Activated CD4-positive, alpha-beta T cell treated with anti-CD3 and anti-CD28 coated beads, Interleukin-2, Interleukin-6, amounts not matched to agents 100 ng/mL and 50 ng/mL, durations not matched to agents 16 hours and 8 hours (primary cell): ENCODE measurements around the gene ZNF615.
"Not testable (repeated sequence)": the region's sequence is repeated elsewhere in the genome, so short reads cannot be mapped to it uniquely, and the experiment has no call there.

Source experiments
- DNase-seq: peaks from one replicate; pipeline ENCODE4 v3.0.0-alpha.2; 2020

The ZNF615 gene

DNA sequence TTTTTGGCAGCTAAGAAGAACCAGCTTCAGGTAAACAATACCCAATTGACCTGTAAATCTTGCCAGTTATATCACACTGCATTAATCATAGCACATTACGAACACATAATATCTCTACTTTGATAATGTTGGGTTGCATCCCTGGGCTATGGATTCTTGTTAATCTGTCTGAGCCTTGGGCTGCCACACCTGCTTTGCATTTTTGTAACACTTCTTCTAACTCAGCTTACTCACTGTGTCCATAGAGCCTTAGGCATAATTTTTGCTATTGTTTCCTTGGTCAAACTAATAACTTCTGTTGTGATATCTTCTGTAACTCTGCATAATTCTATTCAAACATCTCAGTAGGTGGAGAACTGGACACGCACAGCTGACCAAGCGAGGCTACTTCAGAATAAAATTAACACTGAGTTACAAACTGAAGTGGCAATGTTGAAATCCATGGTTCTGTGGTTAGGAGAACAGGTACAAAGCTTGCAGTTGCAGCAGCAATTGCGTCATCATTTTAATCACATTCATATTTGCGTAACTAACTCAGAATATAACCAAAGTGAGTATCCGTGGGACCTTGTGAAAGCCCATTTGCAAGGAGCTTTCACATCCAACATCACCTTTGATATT is 27.8 kb downstream of the ZNF615 start:
- no peak for DNase-seq

- DNase-seq = no peak
Measured at GRCh38 chr19:51978882-51979281, 29.1 kb downstream of the ZNF615 start.

GRCh38 chr19:51977346-51977745 is 30.7 kb downstream of the ZNF615 start:
- DNase-seq = no peak

- DNase-seq = no peak
Measured at GRCh38 chr19:51976852-51977251, 31.2 kb downstream of the ZNF615 start.

- not testable (repeated sequence) for DNase-seq
Measured at GRCh38 chr19:51975787-51976186, 32.2 kb downstream of the ZNF615 start.

- DNase-seq = no peak
Measured at GRCh38 chr19:51971624-51972023, 36.4 kb downstream of the ZNF615 start.

DNA sequence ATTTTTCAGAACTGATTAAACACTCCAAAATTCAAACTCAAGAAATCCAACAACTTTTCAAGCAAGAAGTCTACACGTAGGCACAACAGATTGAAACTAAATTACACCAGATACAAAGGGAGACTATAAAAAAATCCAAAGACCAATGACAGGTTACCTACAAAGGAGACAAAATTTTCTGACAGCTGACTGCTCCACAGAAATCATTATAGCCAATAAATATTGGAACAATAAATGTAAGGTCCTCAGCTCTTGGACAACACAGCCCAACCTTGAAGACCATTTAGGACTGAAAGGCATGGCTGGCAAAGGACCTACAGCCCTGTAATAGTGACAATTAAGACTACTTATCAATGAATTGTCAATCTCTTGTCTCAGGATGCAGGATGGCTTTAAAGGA is 37.3 kb downstream of the ZNF615 start:
- no peak for DNase-seq

GRCh38 chr19:51965583-51965982 is 42.4 kb downstream of the ZNF615 start:
- DNase-seq = no peak

- DNase-seq = not testable (repeated sequence)
Measured at GRCh38 chr19:51960621-51961233, 47.3 kb downstream of the ZNF615 start.

GRCh38 chr19:51959791-51960190 is 48.2 kb downstream of the ZNF615 start:
- no peak for DNase-seq

- not testable (repeated sequence) for DNase-seq
Measured at GRCh38 chr19:51957846-51958245, 50.2 kb downstream of the ZNF615 start.

- no peak for DNase-seq
Measured at GRCh38 chr19:51948975-51949374, 59.0 kb downstream of the ZNF615 start.

DNA sequence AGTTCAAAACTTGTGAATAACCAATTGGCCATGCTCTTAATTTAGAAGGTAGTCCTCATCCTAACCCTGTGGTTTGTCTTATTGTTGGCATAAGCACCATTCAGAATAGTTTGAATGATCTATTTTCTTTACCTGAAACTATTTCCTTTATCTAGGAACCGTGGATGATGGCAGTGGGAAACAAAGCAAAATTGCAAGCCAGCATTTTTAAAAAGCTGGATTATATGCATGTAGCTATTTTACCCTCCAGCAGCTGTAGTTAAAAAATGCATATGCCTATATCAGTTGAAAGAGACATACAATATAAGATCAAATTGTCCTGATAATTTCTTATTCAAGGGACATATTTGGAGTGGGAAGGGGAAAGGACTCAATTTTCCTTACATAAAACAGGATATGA is 61.4 kb downstream of the ZNF615 start:
- DNase-seq = no peak

DNA sequence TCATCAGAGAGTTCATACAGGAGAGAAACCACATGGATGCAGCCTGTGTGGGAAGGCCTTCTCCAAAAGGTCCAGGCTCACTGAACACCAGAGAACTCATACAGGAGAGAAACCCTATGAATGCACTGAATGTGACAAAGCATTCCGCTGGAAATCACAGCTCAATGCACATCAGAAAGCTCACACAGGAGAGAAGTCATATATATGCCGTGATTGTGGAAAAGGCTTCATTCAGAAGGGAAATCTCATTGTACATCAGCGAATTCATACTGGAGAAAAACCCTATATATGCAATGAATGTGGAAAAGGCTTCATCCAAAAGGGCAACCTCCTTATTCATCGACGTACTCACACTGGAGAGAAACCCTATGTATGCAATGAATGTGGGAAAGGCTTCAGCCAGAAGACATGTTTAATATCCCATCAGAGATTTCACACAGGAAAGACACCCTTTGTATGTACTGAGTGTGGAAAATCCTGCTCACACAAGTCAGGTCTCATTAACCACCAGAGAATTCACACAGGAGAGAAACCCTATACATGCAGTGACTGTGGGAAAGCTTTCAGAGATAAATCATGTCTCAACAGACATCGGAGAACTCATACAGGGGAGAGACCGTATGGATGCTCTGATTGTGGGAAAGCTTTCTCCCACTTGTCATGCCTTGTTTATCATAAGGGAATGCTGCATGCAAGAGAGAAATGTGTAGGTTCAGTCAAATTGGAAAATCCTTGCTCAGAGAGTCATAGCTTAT is 63.0 kb downstream of the ZNF615 start:
- DNase-seq = no peak
